ENCODE results near the gene BRSK2.

BRSK2 gene

GRCh38 chr11:1503708-1504104 lies 114.0 kb downstream of the BRSK2 start:
- Histone ChIP-seq H3K27ac (no peak overlapping the region), H3K4me2 (ENCODE audit: low read length) (no peak overlapping the region), H3K4me3 (ENCODE audit: low read depth, low read length) (no peak overlapping the region), H3K9ac (no peak overlapping the region), H3K36me3 (ENCODE audit: control insufficient read depth, insufficient read depth, low read length) (no peaks in the 10 kb centered on the region), H3K27me3 (ENCODE audit: control insufficient read depth, insufficient read depth, low read length) (no peaks in the 10 kb centered on the region), H3K79me2 (peaks cover 42% of the 10 kb centered on the region), H2AFZ (no peak overlapping the region), H3K9me3 (ENCODE audit: control insufficient read depth, low read length) (no peaks in the 10 kb centered on the region), H3K4me1 (no peaks in the 10 kb centered on the region)
- TF ChIP-seq, protein P1, sequence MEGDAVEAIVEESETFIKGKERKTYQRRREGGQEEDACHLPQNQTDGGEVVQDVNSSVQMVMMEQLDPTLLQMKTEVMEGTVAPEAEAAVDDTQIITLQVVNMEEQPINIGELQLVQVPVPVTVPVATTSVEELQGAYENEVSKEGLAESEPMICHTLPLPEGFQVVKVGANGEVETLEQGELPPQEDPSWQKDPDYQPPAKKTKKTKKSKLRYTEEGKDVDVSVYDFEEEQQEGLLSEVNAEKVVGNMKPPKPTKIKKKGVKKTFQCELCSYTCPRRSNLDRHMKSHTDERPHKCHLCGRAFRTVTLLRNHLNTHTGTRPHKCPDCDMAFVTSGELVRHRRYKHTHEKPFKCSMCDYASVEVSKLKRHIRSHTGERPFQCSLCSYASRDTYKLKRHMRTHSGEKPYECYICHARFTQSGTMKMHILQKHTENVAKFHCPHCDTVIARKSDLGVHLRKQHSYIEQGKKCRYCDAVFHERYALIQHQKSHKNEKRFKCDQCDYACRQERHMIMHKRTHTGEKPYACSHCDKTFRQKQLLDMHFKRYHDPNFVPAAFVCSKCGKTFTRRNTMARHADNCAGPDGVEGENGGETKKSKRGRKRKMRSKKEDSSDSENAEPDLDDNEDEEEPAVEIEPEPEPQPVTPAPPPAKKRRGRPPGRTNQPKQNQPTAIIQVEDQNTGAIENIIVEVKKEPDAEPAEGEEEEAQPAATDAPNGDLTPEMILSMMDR (IDR thresholded peaks at IDR 0.05), result no peak

DNA sequence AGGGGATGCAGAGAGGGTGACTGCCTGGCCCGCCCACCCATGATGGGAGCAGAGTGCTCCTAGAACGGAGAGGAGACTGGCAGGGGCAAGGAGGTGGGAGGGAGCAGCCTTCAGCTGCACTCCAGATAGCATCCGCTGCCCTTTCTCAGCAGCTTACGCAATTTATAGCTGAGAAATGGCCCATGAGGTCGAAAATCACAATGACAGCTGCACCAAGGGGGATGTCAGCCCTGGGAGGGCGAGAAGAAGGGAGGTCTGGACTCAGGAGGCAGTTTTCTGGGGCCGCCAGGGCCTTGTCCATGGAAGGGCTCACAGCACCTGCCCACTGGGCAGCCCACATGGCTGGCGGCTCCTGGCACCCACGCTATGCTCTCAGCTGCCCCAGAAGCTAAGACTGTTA lies 114.4 kb downstream of the BRSK2 start:
- H3K9me3 ChIP-seq (ENCODE audit: control insufficient read depth, low read length), result no peaks in the 10 kb centered on the region
- peaks cover 44% of the 10 kb centered on the region for H3K79me2 ChIP-seq
- no peak overlapping the region for H3K4me2 ChIP-seq (ENCODE audit: low read length)
- no peaks in the 10 kb centered on the region for H3K27me3 ChIP-seq (ENCODE audit: control insufficient read depth, insufficient read depth, low read length)
- H3K4me1 ChIP-seq, result no peaks in the 10 kb centered on the region
- TF ChIP-seq, protein P1 (IDR thresholded peaks at IDR 0.05), result no peak
- no peak overlapping the region for H3K27ac ChIP-seq
- no peaks in the 10 kb centered on the region for H3K36me3 ChIP-seq (ENCODE audit: control insufficient read depth, insufficient read depth, low read length)
- no peak overlapping the region for H3K9ac ChIP-seq
- H3K4me3 ChIP-seq (ENCODE audit: low read depth, low read length), result no peak overlapping the region
- H2AFZ ChIP-seq, result no peak overlapping the region

GRCh38 chr11:1504581-1505290 lies 115.0 kb downstream of the BRSK2 start:
- Histone ChIP-seq H3K79me2 (peaks cover 46% of the 10 kb centered on the region), H3K27me3 (ENCODE audit: control insufficient read depth, insufficient read depth, low read length) (no peaks in the 10 kb centered on the region), H3K9ac (no peak overlapping the region), H3K36me3 (ENCODE audit: control insufficient read depth, insufficient read depth, low read length) (no peaks in the 10 kb centered on the region), H3K4me3 (ENCODE audit: low read depth, low read length) (no peak overlapping the region), H3K4me2 (ENCODE audit: low read length) (no peak overlapping the region), H3K27ac (no peak overlapping the region), H3K9me3 (ENCODE audit: control insufficient read depth, low read length) (no peaks in the 10 kb centered on the region), H3K4me1 (no peaks in the 10 kb centered on the region), H2AFZ (no peak overlapping the region)
- TF ChIP-seq, protein P1 (IDR thresholded peaks at IDR 0.05), result no peak

- Histone ChIP-seq H3K4me1 (no peaks in the 10 kb centered on the region), H3K9ac (no peak overlapping the region), H2AFZ (no peak overlapping the region), H3K27ac (no peak overlapping the region), H3K4me2 (ENCODE audit: low read length) (no peak overlapping the region), H3K36me3 (ENCODE audit: control insufficient read depth, insufficient read depth, low read length) (no peaks in the 10 kb centered on the region), H3K27me3 (ENCODE audit: control insufficient read depth, insufficient read depth, low read length) (no peaks in the 10 kb centered on the region), H3K9me3 (ENCODE audit: control insufficient read depth, low read length) (no peaks in the 10 kb centered on the region), H3K4me3 (ENCODE audit: low read depth, low read length) (no peak overlapping the region), H3K79me2 (peaks cover 46% of the 10 kb centered on the region)
- TF ChIP-seq, protein P1 (IDR thresholded peaks at IDR 0.05), result no peak
Measured at GRCh38 chr11:1505480-1505879, 115.7 kb downstream of the BRSK2 start.

GRCh38 chr11:1506981-1507380 lies 117.2 kb downstream of the BRSK2 start:
- Histone ChIP-seq H2AFZ (no peak overlapping the region), H3K27ac (no peak overlapping the region), H3K9me3 (ENCODE audit: control insufficient read depth, low read length) (no peaks in the 10 kb centered on the region), H3K9ac (no peak overlapping the region), H3K4me1 (no peaks in the 10 kb centered on the region), H3K4me2 (ENCODE audit: low read length) (no peak overlapping the region), H3K27me3 (ENCODE audit: control insufficient read depth, insufficient read depth, low read length) (no peaks in the 10 kb centered on the region), H3K4me3 (ENCODE audit: low read depth, low read length) (no peak overlapping the region), H3K36me3 (ENCODE audit: control insufficient read depth, insufficient read depth, low read length) (no peaks in the 10 kb centered on the region), H3K79me2 (peaks cover 43% of the 10 kb centered on the region)
- TF ChIP-seq, protein P1 (IDR thresholded peaks at IDR 0.05), result no peak
